Endometrium (tissue), 2 donors: ENCODE results near the gene SLC35G1.

ENCODE experiments used
- FAIRE-seq: peaks from 2 replicates; lab custom pipeline; 2012; peaks lifted over from hg19 to GRCh38; lab: Jason Lieb, UNC
- donor health status: control.
- donor health status: control.

SLC35G1 gene, protein sequence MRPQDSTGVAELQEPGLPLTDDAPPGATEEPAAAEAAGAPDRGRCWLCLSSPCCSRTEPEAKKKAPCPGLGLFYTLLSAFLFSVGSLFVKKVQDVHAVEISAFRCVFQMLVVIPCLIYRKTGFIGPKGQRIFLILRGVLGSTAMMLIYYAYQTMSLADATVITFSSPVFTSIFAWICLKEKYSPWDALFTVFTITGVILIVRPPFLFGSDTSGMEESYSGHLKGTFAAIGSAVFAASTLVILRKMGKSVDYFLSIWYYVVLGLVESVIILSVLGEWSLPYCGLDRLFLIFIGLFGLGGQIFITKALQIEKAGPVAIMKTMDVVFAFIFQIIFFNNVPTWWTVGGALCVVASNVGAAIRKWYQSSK

DNA sequence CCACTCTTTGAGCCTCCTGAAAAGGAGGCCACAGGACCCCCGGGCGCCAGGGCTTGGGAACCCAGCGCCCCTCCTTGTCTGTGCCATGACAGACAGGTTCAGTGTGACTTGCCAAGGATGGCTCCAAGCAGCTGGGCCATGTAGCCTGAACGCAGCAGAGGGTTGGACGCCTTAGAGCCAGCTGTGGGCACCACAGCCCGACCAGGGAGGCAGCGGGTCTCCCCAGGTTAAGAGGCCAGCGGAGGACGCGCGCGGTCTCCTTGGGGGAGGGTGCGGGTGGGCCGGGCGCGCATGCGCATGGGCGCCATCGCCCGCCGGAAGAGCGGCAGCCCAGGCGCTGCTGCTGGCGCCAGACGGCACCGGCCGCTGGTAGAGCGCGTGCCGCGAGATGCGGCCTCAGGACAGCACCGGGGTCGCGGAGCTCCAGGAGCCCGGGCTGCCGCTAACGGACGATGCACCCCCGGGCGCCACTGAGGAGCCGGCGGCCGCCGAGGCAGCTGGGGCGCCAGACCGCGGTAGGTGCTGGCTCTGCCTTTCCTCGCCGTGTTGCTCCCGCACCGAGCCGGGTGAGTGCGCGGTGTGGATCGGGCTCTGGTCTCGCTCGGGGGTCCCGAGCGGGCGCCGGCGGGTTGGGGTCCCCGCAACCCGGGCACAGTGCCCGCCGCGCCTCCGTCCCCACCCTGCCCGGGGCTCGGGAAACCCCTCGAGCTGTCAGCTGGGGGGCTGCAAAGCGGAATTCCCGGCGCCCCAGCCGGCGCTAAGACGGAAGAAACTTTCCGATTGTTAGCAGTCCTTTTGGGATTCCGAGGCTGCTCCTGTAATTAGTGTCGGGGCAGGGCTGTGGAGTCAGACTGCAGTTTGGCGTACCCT lies at the start of gene SLC35G1:
Gene SLC35G1, plus strand, starts transcription at position 333 of the 870 bp plus-strand sequence. Its CDS starts 56 bp downstream, at position 389.
- FAIRE-seq, result no peak

DNA sequence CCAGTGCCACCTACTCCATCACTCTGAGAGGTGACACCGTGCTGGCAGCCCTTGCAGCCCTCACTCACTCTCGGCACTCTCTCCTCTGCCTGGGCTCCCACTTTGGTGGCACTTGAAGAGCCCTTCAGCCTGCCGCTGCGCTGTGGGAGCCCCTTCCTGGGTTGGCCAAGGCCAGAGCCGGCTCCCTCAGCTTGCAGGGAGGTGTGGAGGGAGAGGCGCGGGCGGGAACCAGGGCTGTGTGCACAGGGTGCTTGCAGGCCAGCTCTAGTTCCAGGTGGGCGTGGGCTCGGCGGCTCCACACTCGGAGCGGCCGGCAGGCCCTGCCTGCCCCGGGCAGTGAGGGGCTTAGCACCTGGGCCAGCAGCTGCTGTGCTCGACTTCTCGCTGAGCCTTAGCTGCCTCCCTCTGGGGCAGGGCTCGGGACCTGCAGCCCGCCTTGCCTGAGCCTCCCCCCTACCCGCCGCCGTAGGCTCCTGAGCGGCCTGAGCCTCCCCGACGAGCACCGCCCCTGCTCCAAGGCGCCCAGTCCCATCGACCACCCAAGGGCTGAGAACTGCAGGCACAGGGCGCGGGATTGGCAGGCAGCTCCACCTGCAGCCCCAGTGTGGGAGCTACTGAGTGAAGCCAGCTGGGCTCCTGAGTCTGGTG lies 48.7 kb upstream of the SLC35G1 start:
- FAIRE-seq, result no peak

DNA sequence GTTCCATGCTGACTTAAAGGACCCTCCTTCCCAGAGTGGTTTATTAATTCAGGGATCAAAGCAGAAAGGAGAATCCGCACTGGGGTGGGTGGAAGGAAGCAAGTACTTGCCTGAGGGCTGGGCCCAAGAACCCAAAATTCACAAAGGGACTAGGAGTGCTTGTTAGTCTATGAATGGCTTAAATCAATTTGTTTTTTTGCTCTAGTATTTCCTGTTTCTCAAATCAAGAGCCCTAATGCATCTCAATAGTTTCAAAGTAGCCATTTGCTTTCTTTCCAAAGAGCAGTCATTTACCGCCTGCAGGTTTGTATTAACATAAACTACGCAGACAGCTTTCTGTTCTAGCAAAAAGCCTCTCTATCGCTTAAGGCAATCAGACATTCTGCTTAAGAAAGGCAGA lies 44.2 kb upstream of the SLC35G1 start:
- no peak for FAIRE-seq

DNA sequence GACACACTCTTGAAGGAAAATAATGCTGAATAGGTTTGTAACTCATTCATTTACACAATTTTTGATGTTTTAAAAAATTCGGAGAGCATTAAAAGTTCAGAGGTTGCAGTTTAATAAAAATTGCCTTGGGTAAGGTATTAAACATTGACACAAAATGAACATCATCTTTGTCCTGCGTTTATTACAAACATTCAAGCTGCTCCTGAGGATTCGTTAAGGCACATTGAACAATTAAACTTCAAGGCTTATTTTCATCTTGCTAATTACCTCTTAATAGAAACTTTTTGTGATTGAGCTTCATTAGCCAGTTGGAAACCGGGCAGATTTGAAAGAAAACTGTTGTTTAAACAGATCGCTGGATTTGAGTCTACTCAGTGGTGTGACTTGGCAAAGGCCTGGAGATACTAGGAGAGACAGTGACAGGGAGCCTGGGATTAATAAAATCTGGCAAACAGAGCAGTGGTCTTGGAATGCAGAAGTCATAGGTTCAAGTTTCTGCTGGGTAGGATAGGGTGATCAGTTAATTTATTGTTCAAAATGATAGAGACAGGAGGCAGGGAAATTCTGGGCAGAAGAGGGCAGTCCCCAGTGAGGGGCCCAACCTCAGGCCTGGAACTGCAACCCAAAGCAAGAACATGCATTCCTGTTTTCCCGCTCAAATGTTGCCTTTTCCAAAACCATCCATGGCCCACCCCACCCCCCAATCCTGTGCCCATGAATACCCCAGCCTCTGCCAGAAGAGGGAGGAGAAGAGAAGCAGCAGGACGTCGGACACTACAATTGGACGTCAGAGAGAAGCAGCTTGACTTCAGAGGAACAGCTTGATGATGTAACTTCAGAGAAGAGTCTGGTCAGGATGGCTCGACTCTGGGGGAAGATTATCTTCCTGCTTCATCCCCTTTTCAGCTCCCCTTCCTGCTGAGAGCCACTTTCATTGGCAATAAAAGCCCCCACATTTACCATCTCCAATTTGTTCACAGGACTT lies 43.5 kb upstream of the SLC35G1 start:
- FAIRE-seq, result no peak

DNA sequence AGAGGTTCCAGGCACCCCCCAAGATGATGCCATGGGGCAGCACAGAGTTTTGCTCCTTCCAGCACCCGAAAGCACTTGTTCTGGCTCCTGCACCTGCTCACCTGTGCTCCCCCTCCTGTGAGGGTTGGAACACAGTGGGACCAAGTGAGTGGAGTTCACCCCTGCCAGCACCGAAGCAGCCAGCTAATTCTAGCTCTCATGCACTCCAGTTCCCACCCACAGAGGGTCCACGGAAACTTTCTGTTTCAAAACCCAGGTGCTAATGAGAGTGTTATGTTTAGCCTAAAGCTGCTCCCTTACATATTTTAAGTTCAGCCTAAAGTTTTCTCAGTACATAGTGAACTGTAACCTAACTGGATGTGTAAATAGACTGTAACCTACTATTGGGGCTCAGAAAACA lies 42.6 kb upstream of the SLC35G1 start:
- no peak for FAIRE-seq

DNA sequence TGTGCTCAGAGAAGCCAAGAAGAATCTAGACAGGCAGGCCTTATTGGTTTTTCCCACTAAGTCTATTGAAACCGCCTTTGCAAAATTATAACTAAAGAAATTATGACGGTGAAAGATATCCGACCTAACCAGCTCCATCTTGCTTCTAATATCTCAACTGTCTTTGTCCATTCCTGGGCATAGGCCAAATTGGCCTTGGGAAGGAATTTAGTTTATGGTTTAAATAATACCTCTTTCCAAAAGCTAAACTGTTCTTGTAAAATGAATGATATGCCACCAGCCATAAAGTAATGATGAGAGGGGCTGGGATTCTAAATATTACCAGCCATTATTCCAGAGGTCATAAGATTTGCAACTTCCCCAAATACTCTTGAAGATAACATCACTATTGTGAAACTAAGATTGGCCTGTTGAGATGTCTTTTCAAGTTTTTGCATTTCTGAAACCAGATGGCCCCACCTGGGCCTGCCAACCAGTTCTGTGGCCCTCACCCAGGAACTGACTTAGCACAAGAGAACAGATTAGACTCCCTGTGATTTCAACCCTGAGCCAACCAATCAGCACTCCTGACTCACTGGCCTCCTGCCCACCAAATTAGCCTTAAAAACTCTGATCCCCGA lies 41.2 kb upstream of the SLC35G1 start:
- FAIRE-seq, result no peak

DNA sequence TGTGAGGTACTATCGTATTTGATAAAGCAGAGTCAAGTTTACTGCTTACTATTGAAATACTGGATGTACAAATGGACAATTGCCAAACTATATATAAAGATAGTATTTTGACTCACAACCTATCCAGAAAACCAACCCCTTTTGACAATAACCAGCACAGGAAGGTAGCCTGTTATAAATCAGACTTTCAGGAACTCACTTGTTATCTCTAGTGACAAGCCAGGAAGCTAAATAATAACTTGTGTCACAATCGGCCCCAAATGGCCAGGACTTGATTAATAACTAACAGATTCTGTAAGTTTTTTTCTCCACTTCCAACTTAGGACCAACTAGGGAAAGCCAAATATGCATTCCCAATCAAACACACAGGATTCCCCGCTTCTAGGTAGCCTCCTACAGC lies 38.8 kb upstream of the SLC35G1 start:
- FAIRE-seq, result no peak

DNA sequence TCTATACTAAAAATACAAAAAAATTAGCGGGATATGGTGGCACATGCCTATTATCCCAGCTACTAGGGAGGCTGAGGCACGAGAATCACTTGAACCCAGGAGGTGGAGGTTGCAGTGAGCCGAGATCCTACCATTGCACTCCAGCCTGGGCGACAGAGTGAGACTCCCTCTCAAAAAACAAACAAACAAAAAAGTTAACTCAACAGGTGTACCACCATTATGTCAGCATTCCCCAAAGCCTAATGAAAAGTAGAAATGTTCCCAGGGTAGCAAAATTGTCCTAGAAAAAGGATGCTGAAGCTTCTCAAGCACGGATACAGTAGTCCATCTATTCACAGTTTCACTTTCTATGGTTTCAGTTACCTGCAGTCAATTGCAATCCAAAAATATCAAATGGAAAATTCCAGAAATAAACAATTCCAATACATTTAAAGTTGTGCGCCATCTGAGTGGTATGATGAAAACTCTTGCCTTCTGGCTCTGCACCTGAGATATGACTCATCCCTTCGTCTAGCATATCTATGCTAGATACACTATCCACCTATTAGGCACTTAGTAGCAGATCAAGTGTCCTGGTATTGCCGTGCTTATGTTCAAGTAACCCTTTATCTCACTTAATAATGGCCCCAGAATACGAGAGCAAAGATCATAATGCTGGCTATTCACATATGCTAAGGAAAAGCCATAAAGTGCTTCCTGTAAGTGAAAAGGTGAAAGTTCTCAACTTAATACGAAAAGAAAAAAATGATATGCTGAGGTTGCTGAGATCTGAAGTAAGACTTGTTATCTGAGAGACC lies 37.2 kb upstream of the SLC35G1 start:
- no peak for FAIRE-seq

DNA sequence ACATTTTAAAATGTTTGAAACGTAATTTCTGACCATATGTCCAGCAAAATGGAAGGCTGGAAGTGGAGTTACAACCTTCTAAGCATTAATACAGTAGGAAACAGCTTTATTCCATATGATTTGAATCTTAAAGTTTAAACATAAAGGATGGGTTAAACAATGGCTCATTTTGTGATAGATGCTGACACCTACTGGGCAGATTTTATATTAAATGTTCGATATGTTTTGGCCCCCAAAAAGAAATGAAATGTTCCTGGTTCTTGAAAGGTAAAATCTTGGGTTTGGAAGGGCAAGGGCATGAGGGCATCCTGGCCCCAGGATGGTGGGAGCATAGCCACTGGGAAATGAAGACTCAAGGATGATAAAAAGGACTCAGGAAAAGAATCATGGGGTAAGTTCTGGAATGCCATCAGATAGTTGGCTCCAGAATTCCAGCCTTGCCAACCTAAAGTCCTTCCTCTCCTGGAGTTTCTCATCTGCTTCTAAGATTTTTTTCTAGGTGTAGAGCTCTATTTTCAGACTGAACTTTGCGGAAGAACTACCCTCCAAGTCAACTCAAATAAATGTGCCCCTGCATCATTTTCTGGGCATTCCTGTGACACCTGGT lies 34.6 kb upstream of the SLC35G1 start:
- no peak for FAIRE-seq

DNA sequence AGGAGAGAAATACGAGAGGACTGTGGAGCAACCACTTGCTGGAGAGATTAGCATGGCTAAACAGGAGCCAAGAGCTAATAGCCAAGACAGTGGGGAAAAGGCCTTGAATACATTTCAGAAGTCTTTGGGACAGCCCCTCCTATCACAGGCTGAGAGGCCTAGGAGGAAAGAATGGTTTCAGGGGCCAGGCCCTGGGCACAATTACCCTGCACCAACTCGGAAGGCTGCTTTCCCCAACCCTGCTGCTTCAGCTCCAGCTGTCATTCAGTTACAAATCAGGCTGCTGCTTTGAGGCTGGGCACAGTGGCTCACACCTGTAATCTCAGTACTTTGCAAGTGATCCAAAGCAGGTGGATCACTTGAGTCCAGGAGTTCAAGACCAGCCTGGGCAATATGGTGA lies 32.0 kb upstream of the SLC35G1 start:
- no peak for FAIRE-seq

DNA sequence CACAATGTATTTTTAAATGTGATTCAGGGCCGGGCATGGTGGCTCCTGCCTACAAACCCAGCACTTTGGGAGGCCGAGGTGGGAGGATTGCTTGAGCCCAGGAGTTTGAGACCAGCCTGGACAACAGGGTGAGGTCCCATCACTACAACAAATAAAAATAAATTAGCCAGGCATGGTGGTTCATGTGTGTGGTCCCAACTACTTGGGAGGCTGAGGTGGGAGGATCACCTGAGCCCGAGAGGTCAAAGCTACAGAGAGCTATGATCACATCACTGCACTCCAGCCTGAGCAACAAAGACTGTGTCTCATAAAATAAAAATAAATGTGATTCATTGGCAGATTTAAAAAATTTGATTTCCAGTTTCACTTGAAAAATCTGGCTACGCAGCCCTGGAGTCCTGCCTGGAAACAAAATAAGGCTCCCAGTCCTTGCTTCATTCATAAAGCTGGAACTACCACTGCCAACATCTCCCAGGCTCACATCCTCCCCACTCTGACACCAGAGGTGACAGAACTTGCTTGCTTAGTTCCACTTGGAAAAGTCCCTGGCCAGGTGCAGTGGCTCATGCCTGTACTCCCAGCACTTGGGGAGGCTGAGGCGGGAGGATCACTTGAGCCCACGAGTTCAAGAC lies 27.9 kb upstream of the SLC35G1 start:
- FAIRE-seq, result no peak

DNA sequence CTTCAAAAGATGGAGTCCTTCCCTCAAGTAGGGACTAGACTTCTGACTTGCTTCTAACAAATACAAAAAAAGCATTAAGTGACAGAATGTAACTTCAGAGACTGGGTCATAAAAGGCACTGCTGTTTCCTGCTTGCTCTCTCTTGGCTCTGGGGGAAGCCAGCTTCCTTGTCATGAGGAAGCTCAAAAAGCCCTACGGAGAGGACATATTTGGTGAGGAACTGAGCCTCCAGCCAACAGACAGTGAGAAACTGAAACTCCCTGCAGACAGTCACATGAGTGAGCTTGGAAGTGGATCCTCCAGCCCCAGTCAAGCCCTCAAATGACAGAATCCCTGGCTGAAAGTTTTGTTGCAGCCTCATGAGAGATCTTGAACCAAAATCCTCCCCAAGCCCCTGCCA lies 26.3 kb upstream of the SLC35G1 start:
- FAIRE-seq, result no peak

DNA sequence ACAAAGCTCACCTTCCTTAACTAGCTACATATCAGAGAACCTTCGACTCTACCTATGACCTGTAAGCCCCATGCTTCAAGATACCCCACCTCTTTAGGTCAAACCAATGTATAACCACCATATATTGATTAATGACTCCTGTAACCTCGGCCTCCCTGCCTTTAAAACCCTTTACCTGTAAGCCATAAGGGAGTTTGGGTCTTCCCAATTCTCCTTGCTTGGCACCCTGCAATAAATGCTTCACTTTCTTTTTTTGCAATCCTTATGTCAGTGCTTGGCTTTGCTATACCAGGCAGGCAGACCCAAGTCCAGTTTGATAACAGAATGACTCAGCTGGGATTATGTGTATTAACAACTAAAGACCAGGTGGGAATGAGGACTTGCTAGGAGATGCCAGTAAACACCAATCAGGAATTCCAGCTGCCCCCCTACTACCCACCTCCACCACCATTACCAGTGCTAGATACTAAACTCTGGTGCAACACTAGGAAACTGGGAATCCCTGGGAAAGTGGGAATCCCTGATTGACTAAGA lies 22.0 kb upstream of the SLC35G1 start:
- FAIRE-seq, result no peak

DNA sequence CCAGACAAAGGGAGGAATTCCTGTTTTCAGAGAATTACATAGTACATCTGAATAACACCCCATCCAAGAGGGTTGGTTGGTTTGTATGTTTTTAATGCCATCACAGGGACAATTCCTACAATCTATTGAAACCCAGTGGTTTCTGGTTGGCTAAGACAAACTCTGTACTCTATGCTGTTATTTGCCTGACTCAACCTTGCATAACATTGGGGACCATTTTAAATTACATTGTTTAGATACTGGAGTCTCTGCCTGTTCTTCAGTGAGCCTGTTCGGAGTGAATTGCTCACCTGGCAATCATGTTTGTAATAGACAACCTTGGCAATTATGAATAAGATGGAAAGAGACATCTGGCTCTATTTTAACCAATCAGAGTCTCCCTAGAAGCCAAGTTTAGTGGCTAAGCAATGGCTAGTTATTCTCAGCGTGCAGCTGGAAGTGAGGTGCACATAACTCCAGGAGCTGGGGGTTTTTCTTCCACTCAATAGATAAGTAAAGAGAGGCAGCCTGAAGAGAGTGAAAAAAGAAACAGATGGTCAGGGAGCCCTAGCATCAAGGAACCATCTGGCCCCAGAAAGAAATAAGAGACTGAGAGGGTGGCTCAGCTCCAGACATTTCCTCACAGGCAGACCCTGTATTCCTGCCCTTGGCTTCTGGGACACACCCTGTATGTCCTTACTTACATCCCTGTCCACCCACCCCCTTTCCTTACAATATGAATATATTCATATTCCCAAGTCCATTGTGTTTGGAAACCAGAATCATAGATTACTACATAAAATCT lies 21.2 kb upstream of the SLC35G1 start:
- FAIRE-seq, result no peak

DNA sequence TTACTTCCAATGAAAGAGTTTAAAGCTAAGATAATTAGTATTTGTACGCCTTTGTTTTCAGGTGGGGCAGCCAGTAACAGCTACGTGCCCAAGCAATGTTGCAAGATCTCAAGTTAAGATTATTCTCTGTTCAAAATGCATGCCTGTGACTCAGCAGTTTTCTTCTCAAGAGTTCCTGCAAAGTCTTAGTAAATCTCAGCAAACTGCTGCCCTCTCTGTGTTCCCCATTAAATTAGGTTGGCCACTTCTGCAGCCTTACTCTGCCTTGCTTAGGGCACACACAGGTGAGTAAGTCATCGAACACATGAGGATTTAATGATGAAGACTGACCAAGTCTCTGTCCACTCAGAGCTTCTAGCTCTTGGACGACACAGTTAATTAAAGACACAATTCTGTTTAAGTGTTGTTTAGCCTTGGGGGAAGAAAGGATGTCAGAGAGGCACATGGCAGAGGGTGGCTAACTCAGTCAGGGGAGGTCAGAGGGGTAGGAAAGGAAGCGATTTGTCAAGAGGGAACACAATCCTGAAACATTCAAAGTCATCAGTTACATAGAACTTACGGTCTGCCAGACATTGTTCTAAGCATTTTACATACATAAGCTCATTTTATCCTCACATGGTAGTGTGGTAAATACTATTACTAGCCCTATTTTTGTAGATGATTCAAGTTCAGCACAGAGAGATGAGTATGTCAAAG lies 20.2 kb upstream of the SLC35G1 start:
- no peak for FAIRE-seq

DNA sequence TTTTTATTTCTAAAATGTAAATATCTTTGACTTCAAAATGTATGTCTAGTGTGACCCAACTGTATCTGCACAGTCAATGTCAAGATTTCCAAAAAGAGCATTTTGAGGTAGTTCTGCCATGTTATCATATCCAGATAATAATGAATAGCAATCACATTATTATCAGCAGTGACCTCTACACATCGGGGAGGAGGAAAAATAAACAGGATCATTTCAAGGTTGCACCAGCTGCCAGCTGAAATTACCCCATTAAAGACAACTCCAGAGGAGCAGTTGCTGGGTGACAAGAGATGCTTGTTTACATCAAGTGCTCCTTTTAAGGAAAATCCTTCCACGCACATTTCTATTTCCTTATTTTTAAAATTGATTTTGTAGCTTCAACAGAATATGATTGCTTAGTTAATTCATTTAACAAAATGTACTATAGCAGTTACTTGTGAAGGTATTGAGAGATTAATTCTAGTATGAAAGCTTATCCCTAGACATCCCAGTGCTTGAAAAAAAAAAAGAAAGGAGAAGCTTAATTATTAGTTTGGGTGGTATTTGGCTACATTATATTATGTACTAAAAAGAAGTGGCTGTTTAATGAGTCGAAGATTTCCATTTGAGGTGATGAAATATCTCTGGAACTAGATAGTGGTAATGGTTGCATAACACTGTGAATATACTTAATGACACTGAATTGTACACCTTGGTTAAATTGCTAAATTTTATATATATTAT lies 19.3 kb upstream of the SLC35G1 start:
- no peak for FAIRE-seq

DNA sequence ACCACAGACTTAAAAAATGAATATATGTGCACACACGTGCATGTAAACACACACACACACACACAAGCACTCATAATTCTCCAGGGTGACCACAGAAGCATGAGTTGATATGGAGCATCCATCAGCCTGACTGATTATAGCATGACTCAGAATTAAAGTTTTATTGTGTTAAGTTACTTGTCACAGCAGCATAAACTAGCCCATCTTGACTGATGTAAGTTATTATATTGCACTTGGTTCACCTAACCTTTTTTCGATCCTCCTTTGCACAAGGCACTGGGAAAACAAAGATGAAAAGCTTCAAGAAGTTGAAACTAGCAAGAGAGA lies 18.8 kb upstream of the SLC35G1 start:
- no peak for FAIRE-seq
